OCI-LY3 (cell line): Measurements from ENCODE around the gene EPN2.

Experiments
- H2AFZ ChIP-seq: fragments of 200-600, 300-600 bp; shearing (Covaris generic); 2 replicates; pipeline ENCODE4 v1.6.0; 2014; ENCODE audit warnings: antibody characterized with exemption, low read depth, low read length
- H3K27ac ChIP-seq: fragments of 200-600, 300-600 bp; sonication (generic); 2 replicates; pipeline ENCODE4 v1.5.1; 2014; ENCODE audit warnings: mild to moderate bottlenecking, low read length, moderate library complexity, mixed read lengths
- H3K27me3 ChIP-seq: fragments of 200-600, 300-600 bp; sonication (generic); 2 replicates; pipeline ENCODE4 v1.6.1; 2014; ENCODE audit warnings: low read depth, low read length, mixed read lengths
- H3K36me3 ChIP-seq: fragments of 200-600, 300-600 bp; sonication (generic); replicated peaks from 2 replicates; pipeline ENCODE3; 2014; ENCODE audit warnings: low read depth, low read length, mixed read lengths
- H3K4me1 ChIP-seq: fragments of 300-600, 200-600 bp; sonication (generic); 2 replicates; pipeline ENCODE4 v1.6.1; 2014; ENCODE audit warnings: low read length, mixed read lengths
- H3K4me2 ChIP-seq: fragments of 200-600, 300-600 bp; sonication (generic); 2 replicates; pipeline ENCODE4 v1.6.1; 2014; ENCODE audit warnings: low read length, mixed read lengths
- H3K4me3 ChIP-seq: fragments of 300-600, 200-600 bp; sonication (generic); 2 replicates; pipeline ENCODE4 v1.5.1; 2014; ENCODE audit warnings: antibody characterized with exemption, mild to moderate bottlenecking, low read length, moderate library complexity
- H3K79me2 ChIP-seq: fragments of 300-600, 200-600 bp; shearing (Covaris generic); 2 replicates; pipeline ENCODE4 v1.6.1; 2014; ENCODE audit warnings: mild to moderate bottlenecking, low read length, mixed read lengths
- H3K9ac ChIP-seq: fragments of 300-600, 200-600 bp; shearing (Covaris generic); 2 replicates; pipeline ENCODE4 v1.6.0; 2014; ENCODE audit warnings: mild to moderate bottlenecking, low read length, moderate library complexity
- H3K9me3 ChIP-seq: fragments of 200-600, 300-600 bp; shearing (Covaris generic); 2 replicates; pipeline ENCODE4 v1.6.1; 2014; ENCODE audit warnings: low read length, mixed read lengths; ENCODE audit not compliant: insufficient read depth
- H4K20me1 ChIP-seq: fragments of 200-600, 300-600 bp; sonication (generic); 2 replicates; pipeline ENCODE4 v1.6.1; 2016; ENCODE audit warnings: low read length, mixed read lengths; ENCODE audit not compliant: insufficient read depth
- EZH2phosphoT487 ChIP-seq: fragments of 200-600 bp; shearing (Covaris generic); IDR thresholded peaks from 2 replicates; pipeline ENCODE4 v1.6.1; 2018; ENCODE audit warnings: antibody characterized with exemption, mixed run types, low read depth
- TF ChIP-seq, protein P1 (sequence below): fragments of 200-600, 300-600 bp; sonication (generic); IDR thresholded peaks from 2 replicates; pipeline ENCODE4 v1.5.1; 2014; ENCODE audit warnings: antibody characterized with exemption, low read length, low read depth

EPN2 gene

DNA sequence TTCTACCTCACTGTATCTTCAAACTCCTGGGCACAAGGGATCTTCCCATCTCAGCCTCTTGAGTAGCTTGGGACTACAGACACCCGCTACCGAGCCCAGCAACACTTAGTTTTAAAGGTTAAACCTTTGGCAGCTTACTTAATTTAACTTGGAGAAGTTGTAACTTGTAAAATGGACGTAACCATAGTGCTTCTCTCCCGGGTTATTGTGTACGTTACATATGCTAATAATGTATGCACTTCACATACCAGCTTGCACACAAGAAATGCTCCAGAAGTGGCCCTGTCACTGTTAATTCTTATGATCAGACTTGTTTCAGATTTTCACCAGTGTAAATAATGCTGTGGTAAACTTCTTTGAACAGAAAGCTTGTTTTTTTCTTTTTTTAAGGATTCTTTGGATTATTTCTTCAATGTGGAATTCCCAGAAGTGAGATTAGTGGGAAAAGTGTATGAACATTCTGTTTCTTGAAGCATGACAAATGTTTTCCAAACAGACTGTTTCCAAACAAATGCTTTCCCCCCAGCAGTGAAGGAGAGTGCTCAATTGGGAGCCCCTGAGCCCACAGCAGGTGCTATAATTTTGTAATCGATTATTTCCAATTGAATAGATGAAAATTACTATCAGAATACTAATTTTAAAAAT lies 61.5 kb downstream of the EPN2 start:
- no peaks in the 10 kb centered on the region for H3K36me3 ChIP-seq
- H3K9me3 ChIP-seq = no peaks in the 10 kb centered on the region
- peaks cover 12% of the 10 kb centered on the region; the same call in 1 of the 2 replicates for H4K20me1 ChIP-seq
- H3K4me2 ChIP-seq = no peak overlapping the region
- peaks cover 18% of the 10 kb centered on the region for H3K4me1 ChIP-seq
- H3K79me2 ChIP-seq = no peaks in the 10 kb centered on the region
- no peak overlapping the region for H2AFZ ChIP-seq
- H3K4me3 ChIP-seq = no peak overlapping the region
- H3K27me3 ChIP-seq = no peaks in the 10 kb centered on the region
- TF ChIP-seq EZH2phosphoT487 = no peak
- TF ChIP-seq, protein P1, sequence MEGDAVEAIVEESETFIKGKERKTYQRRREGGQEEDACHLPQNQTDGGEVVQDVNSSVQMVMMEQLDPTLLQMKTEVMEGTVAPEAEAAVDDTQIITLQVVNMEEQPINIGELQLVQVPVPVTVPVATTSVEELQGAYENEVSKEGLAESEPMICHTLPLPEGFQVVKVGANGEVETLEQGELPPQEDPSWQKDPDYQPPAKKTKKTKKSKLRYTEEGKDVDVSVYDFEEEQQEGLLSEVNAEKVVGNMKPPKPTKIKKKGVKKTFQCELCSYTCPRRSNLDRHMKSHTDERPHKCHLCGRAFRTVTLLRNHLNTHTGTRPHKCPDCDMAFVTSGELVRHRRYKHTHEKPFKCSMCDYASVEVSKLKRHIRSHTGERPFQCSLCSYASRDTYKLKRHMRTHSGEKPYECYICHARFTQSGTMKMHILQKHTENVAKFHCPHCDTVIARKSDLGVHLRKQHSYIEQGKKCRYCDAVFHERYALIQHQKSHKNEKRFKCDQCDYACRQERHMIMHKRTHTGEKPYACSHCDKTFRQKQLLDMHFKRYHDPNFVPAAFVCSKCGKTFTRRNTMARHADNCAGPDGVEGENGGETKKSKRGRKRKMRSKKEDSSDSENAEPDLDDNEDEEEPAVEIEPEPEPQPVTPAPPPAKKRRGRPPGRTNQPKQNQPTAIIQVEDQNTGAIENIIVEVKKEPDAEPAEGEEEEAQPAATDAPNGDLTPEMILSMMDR = no peak
- H3K9ac ChIP-seq = no peak overlapping the region
- no peak overlapping the region for H3K27ac ChIP-seq

DNA sequence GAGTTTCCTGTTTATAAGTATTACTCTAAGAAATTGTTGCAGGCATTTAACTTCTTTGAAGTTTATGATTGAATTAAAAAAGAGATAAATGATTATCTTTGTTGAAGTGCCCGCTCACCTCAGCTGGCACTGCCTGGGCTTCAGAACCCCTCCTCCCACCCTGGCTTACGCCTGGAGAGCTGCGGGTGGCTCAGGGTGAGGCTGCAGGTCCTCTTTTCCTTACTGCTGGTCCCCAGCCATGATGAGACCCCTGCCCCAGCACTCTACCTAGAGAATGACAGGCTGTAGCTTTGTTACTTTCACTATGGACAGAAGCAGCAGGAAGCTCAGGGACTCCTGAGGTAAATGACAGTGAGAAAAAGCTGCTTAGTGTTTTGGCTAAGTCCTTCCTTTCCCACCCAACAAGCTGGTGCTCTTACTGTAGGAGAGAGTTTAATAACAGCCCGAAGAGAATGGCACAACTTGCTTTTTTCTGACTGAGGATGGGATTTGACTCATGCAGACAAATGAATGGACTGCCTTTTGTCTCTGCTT lies 62.1 kb downstream of the EPN2 start:
- Histone ChIP-seq H4K20me1 (peaks cover 16% of the 10 kb centered on the region), H3K4me1 (peaks cover 18% of the 10 kb centered on the region), H3K9me3 (no peaks in the 10 kb centered on the region), H3K36me3 (no peaks in the 10 kb centered on the region), H3K27me3 (no peaks in the 10 kb centered on the region), H2AFZ (no peak overlapping the region), H3K79me2 (no peaks in the 10 kb centered on the region), H3K4me3 (no peak overlapping the region), H3K9ac (no peak overlapping the region), H3K4me2 (no peak overlapping the region), H3K27ac (no peak overlapping the region)
- TF ChIP-seq, protein P1 = no peak
- TF ChIP-seq EZH2phosphoT487 = no peak

DNA sequence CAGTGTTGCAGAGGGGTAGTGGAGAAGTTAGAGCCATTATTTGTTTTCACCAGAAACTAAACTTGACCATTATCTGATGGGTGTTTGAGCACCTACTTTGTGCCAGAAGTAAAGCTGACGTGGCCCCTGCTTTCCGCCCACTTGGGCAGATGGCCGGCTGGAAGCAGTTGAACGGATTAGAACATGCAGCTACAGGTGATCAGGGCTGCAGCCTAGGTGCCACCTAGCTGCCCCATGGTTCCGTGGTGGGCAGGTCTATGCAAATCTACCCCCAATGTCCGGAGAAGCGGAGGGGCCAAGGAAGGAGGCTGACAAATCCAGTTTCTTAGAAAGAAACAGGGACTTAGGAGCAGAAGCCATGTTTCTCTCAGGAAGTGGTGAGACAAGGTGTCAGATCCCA lies 62.7 kb downstream of the EPN2 start:
- Histone ChIP-seq H3K4me2 (no peak overlapping the region), H3K9ac (no peak overlapping the region), H3K79me2 (no peaks in the 10 kb centered on the region), H3K4me1 (peaks cover 18% of the 10 kb centered on the region), H3K27me3 (no peaks in the 10 kb centered on the region), H3K9me3 (no peaks in the 10 kb centered on the region), H3K36me3 (no peaks in the 10 kb centered on the region), H3K4me3 (no peak overlapping the region), H2AFZ (no peak overlapping the region), H3K27ac (no peak overlapping the region), H4K20me1 (peaks cover 22% of the 10 kb centered on the region)
- TF ChIP-seq, protein P1 = no peak
- no peak for TF ChIP-seq EZH2phosphoT487

DNA sequence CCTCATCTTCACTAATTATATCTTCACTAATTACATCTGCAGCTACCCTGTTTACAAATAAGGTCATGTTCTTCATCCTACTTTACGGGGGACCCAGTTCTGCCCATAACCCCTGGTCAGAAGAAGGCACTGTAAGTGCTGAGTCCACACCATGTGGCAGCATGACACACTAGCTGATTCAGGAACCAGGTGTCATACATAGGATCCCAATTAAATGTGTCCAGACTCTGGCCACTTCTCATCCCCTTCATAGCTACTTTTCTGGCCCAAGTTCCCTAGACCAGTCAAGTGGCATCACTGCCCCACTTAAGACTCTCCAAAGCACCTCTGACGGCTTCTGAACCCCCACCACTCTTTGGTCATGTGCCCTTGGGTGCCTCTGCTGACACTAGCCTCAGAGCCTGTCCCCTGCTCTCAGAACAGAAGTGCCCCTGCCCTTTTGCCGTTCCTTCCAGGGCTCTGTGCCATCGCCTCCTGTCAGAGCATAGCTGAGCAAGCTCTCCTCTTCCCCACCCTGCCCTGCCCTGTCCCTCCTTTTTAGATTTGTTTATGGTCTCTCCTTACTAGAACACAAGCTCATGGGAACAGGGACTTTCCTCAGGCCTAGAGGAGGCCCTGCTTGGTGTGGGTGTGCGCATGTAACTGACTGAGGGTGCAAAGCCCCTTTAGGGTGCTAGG lies 64.2 kb downstream of the EPN2 start:
- Histone ChIP-seq H3K27me3 (no peaks in the 10 kb centered on the region), H3K27ac (no peak overlapping the region), H3K4me1 (peaks cover 28% of the 10 kb centered on the region), H4K20me1 (peaks cover 33% of the 10 kb centered on the region), H3K36me3 (no peaks in the 10 kb centered on the region), H3K9ac (no peak overlapping the region), H3K4me3 (no peak overlapping the region), H3K4me2 (no peak overlapping the region), H2AFZ (no peak overlapping the region), H3K9me3 (no peaks in the 10 kb centered on the region), H3K79me2 (no peaks in the 10 kb centered on the region)
- TF ChIP-seq, protein P1 = no peak
- no peak for TF ChIP-seq EZH2phosphoT487
